ENCODE measurements around the gene TRIO.

GRCh38 chr5:14552017-14552416 lies 408.9 kb downstream of the TRIO start:
- TF ChIP-seq CTCF (conservative IDR thresholded peaks at IDR 0.05; ENCODE audit: low read depth, low read length) (no peak), EZH2phosphoT487 (IDR thresholded peaks at IDR 0.05; ENCODE audit: borderline replicate concordance, low read length) (no peak), EZH2 (IDR thresholded peaks at IDR 0.05; ENCODE audit: low read length, unreplicated experiment) (no peak)
